ENCODE data around the gene CDKN2B-AS1. TPM values are rescaled to one million over a fixed set of nuclear protein-coding genes. Genes with fewer than 3 reads are reported as not detected.

Gene CDKN2B-AS1
- total and polyA plus RNA-seq, 2 of the 13 experiments (the other 11 are each of a cell fraction or from before 2014, with no cell fraction given) = 0.64 to 2.3 TPM

GRCh38 chr9:21974722-21975409, 19.7 kb upstream of the CDKN2B-AS1 start (continued):
- TF ChIP-seq UBTF (CRISPR knock-in tag; IDR thresholded peaks at IDR 0.05) = peak; percentile 79
- no peak for TF ChIP-seq RFXAP (CRISPR knock-in tag; IDR thresholded peaks at IDR 0.05; ENCODE audit: borderline replicate concordance)
- TF ChIP-seq, protein P1, sequence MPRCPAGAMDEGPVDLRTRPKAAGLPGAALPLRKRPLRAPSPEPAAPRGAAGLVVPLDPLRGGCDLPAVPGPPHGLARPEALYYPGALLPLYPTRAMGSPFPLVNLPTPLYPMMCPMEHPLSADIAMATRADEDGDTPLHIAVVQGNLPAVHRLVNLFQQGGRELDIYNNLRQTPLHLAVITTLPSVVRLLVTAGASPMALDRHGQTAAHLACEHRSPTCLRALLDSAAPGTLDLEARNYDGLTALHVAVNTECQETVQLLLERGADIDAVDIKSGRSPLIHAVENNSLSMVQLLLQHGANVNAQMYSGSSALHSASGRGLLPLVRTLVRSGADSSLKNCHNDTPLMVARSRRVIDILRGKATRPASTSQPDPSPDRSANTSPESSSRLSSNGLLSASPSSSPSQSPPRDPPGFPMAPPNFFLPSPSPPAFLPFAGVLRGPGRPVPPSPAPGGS (CRISPR knock-in tag; IDR thresholded peaks at IDR 0.05) = 0 out of 2 replicates have a peak, but pooled peaks have one; percentile 33
- TF ChIP-seq POGK (CRISPR knock-in tag; conservative IDR thresholded peaks at IDR 0.05) = peak; percentile 51; the same call in 1 of the 2 replicates
- no peak for TF ChIP-seq DDIT3 (CRISPR knock-in tag; IDR thresholded peaks at IDR 0.05)
- 0 out of 2 replicates have a peak, but pooled peaks have one; percentile 21 for TF ChIP-seq ZNF274 (CRISPR knock-in tag; IDR thresholded peaks at IDR 0.05)
- peak; percentile 59; the same call in 1 of the 2 replicates for TF ChIP-seq NFKB2 (CRISPR knock-in tag; IDR thresholded peaks at IDR 0.05; ENCODE audit: borderline replicate concordance)
- peak; percentile 73 for TF ChIP-seq MYC (CRISPR knock-in tag; IDR thresholded peaks at IDR 0.05; ENCODE audit: borderline replicate concordance)
- TF ChIP-seq ZBTB7A (CRISPR knock-in tag; IDR thresholded peaks at IDR 0.05) = 0 out of 2 replicates have a peak, but pooled peaks have one; percentile 40
- TF ChIP-seq ZNF598 (CRISPR knock-in tag; IDR thresholded peaks at IDR 0.05; ENCODE audit: borderline replicate concordance) = 0 out of 2 replicates have a peak, but pooled peaks have one; percentile 35
- 0 out of 2 replicates have a peak, but pooled peaks have one; percentile 28 for TF ChIP-seq SP4 (CRISPR knock-in tag; IDR thresholded peaks at IDR 0.05)
- no peak for TF ChIP-seq CBX2 (IDR thresholded peaks at IDR 0.05; ENCODE audit: low read depth, low read length)
- 0 out of 2 replicates have a peak, but pooled peaks have one; percentile 8 for TF ChIP-seq CBX2 (CRISPR knock-in tag; IDR thresholded peaks at IDR 0.05; ENCODE audit: low read depth)
- TF ChIP-seq RAD21 (CRISPR knock-in tag; IDR thresholded peaks at IDR 0.05) = no peak
- TF ChIP-seq ZNF564 (CRISPR knock-in tag; IDR thresholded peaks at IDR 0.05) = 0 out of 2 replicates have a peak, but pooled peaks have one; percentile 42
- peak; percentile 38 for TF ChIP-seq ZNF883 (CRISPR knock-in tag; IDR thresholded peaks at IDR 0.05; ENCODE audit: not compliant biosample characterization)
- TF ChIP-seq, protein P2, sequence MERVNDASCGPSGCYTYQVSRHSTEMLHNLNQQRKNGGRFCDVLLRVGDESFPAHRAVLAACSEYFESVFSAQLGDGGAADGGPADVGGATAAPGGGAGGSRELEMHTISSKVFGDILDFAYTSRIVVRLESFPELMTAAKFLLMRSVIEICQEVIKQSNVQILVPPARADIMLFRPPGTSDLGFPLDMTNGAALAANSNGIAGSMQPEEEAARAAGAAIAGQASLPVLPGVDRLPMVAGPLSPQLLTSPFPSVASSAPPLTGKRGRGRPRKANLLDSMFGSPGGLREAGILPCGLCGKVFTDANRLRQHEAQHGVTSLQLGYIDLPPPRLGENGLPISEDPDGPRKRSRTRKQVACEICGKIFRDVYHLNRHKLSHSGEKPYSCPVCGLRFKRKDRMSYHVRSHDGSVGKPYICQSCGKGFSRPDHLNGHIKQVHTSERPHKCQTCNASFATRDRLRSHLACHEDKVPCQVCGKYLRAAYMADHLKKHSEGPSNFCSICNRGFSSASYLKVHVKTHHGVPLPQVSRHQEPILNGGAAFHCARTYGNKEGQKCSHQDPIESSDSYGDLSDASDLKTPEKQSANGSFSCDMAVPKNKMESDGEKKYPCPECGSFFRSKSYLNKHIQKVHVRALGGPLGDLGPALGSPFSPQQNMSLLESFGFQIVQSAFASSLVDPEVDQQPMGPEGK (CRISPR knock-in tag; IDR thresholded peaks at IDR 0.05) = peak; percentile 68

Data from HepG2 (cell line).